Mucosa of descending colon (tissue), 3 donors: Measurements from ENCODE around the gene ALDH1B1. TPM values are rescaled to one million over a fixed set of nuclear protein-coding genes. Genes with fewer than 3 reads are reported as not detected.

Experiments
- ATAC-seq: fragments of 200-7000 bp; cut with Tn5 transposase; one replicate; pipeline ENCODE4 v1.9.1; 2020; ENCODE audit warnings: mild to moderate bottlenecking, moderate library complexity
- DNase-seq, 3 donors: peaks; one replicate each; pipeline ENCODE4 v3.0.0-alpha.2; 2020
- H3K36me3 ChIP-seq: fragments of 200-600 bp; one replicate; pipeline ENCODE4 v1.8.0; 2021; ENCODE audit warnings: low read depth, mild to moderate bottlenecking
- H3K4me1 ChIP-seq: fragments of 200-600 bp; one replicate; pipeline ENCODE4 v1.8.0; 2021; ENCODE audit warnings: low read depth, mild to moderate bottlenecking
- H3K4me3 ChIP-seq: fragments of 200-600 bp; one replicate; pipeline ENCODE4 v1.8.0; 2021; ENCODE audit warnings: mild to moderate bottlenecking
- H3K9me3 ChIP-seq: fragments of 200-600 bp; one replicate; pipeline ENCODE4 v1.8.0; 2021; ENCODE audit warnings: mild to moderate bottlenecking
- intact Hi-C, 2 donors: fragments of 100-400 bp; cut with DNase I in 1 of 2; cut with micrococcal nuclease in 1 of 2; formaldehyde crosslinking; loops; one replicate each; pipeline versions ENCODE4 v1.11.0 to v1.11.1; 2022; cut with DNase I, micrococcal nuclease
- total RNA-seq, 3 donors: library from RNA; stranded (reverse); fragmentation: NEBNext Ultra II Directional in 2 of 3; extraction: Animal tissue kit (Norgen Biotek cat#: 25700) in 2 of 3; gene quantifications; one replicate each; pipeline versions ENCODE4 v1.2.1 to v1.2.4, GENCODE V29; 2021 to 2023
- TF ChIP-seq, protein P1 (sequence below): fragments of 200-600 bp; IDR thresholded peaks from one replicate; pipeline ENCODE4 v1.8.0; 2022; ENCODE audit warnings: antibody characterized with exemption, mild to moderate bottlenecking
- donor health status: DM: no; HTN: no; CAD: no; lungs with moderate emphysema.
- donor health status: DM: no; HTN: no; CAD: no.
- donor health status: DM: no; HTN: yes; CAD: no.

The ALDH1B1 gene
- total RNA-seq, 3 donors from 2014 or later, result 39.5 to 58.1 (median 52.5) TPM

- H3K36me3 ChIP-seq, result no peaks in the 10 kb centered on the region
- no peak for ATAC-seq
- no peak overlapping the region for H3K4me3 ChIP-seq
- TF ChIP-seq, protein P1, sequence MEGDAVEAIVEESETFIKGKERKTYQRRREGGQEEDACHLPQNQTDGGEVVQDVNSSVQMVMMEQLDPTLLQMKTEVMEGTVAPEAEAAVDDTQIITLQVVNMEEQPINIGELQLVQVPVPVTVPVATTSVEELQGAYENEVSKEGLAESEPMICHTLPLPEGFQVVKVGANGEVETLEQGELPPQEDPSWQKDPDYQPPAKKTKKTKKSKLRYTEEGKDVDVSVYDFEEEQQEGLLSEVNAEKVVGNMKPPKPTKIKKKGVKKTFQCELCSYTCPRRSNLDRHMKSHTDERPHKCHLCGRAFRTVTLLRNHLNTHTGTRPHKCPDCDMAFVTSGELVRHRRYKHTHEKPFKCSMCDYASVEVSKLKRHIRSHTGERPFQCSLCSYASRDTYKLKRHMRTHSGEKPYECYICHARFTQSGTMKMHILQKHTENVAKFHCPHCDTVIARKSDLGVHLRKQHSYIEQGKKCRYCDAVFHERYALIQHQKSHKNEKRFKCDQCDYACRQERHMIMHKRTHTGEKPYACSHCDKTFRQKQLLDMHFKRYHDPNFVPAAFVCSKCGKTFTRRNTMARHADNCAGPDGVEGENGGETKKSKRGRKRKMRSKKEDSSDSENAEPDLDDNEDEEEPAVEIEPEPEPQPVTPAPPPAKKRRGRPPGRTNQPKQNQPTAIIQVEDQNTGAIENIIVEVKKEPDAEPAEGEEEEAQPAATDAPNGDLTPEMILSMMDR, result no peak
- no peak for DNase-seq
- H3K9me3 ChIP-seq, result no peaks in the 10 kb centered on the region
- H3K4me1 ChIP-seq, result no peaks in the 10 kb centered on the region
- intact Hi-C loops, result no loop called here
Observed at GRCh38 chr9:38345851-38346755, 46.4 kb upstream of the ALDH1B1 start.

- no peak for ATAC-seq
Observed at GRCh38 chr9:38346811-38347210, 45.7 kb upstream of the ALDH1B1 start.

GRCh38 chr9:38347271-38347671, 45.2 kb upstream of the ALDH1B1 start:
- DNase-seq, result no peak

More at GRCh38 chr9:38346811-38347210, 45.7 kb upstream of the ALDH1B1 start:
- intact Hi-C loops, result no loop called here
- Histone ChIP-seq H3K9me3 (no peaks in the 10 kb centered on the region), H3K4me1 (no peaks in the 10 kb centered on the region), H3K4me3 (no peak overlapping the region), H3K36me3 (no peaks in the 10 kb centered on the region)
- no peak for DNase-seq
- TF ChIP-seq, protein P1, result no peak

GRCh38 chr9:38347946-38348345, 44.6 kb upstream of the ALDH1B1 start:
- Histone ChIP-seq H3K4me3 (no peak overlapping the region), H3K36me3 (no peaks in the 10 kb centered on the region), H3K4me1 (no peaks in the 10 kb centered on the region), H3K9me3 (no peaks in the 10 kb centered on the region)
- ATAC-seq (no peak), DNase-seq (no peak)
- TF ChIP-seq, protein P1, result no peak
- intact Hi-C loops, result no loop called here

More at GRCh38 chr9:38347271-38347671, 45.2 kb upstream of the ALDH1B1 start:
- TF ChIP-seq, protein P1, result no peak
- H3K9me3 ChIP-seq, result no peaks in the 10 kb centered on the region
- intact Hi-C loops, result no loop called here
- H3K36me3 ChIP-seq, result no peaks in the 10 kb centered on the region
- H3K4me1 ChIP-seq, result no peaks in the 10 kb centered on the region
- H3K4me3 ChIP-seq, result no peak overlapping the region
- ATAC-seq, result no peak

DNA sequence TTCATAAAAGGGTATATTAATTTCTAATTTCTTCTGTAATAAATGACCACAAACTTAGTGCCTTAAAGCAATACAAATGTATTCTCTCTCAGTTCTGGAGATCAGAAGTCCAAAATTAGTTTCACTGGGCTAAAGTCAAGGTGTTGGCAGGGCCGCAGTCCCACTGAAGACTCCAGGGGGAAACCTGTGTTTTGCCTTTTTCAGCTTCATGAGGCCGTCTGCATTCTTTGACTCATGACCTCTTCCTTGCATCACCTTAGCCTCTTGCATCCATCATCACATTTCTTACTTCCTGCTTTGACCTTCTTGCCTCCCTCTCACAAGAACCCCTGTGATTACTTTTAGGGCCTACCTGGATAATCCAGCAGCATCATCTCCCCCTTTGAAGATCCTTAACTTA, 42.0 kb upstream of the ALDH1B1 start:
- Histone ChIP-seq H3K36me3 (no peaks in the 10 kb centered on the region), H3K4me3 (no peak overlapping the region), H3K4me1 (no peaks in the 10 kb centered on the region), H3K9me3 (no peaks in the 10 kb centered on the region)
- ATAC-seq, result no peak
- DNase-seq, result no peak
- intact Hi-C loops, result no loop called here
- TF ChIP-seq, protein P1, result no peak
